ENCODE data around the gene CHTOP. TPM values are rescaled to one million over a fixed set of nuclear protein-coding genes. Genes with fewer than 3 reads are reported as not detected.
A peak's percentile ranks its signal among the peaks of the same experiment; 100 is the strongest.

CHTOP gene
- total and polyA plus RNA-seq, 2 of the 13 experiments (the other 11 are each of a cell fraction or from before 2014, with no cell fraction given), result 38.0 to 51.9 TPM

- TF ChIP-seq, protein P1, sequence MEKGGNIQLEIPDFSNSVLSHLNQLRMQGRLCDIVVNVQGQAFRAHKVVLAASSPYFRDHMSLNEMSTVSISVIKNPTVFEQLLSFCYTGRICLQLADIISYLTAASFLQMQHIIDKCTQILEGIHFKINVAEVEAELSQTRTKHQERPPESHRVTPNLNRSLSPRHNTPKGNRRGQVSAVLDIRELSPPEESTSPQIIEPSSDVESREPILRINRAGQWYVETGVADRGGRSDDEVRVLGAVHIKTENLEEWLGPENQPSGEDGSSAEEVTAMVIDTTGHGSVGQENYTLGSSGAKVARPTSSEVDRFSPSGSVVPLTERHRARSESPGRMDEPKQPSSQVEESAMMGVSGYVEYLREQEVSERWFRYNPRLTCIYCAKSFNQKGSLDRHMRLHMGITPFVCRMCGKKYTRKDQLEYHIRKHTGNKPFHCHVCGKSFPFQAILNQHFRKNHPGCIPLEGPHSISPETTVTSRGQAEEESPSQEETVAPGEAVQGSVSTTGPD (CRISPR knock-in tag; IDR thresholded peaks at IDR 0.05), result 0 out of 2 replicates have a peak, but pooled peaks have one; percentile 18
- TF ChIP-seq ZSCAN22 (CRISPR knock-in tag; IDR thresholded peaks at IDR 0.05) (no peak), ZSCAN30 (CRISPR knock-in tag; IDR thresholded peaks at IDR 0.05) (no peak), ZEB1 (IDR thresholded peaks at IDR 0.05; ENCODE audit: insufficient replicate concordance, low read depth) (no peak), NR2C2 (CRISPR knock-in tag; IDR thresholded peaks at IDR 0.05; ENCODE audit: borderline replicate concordance) (peak; percentile 89), NCOA2 (CRISPR knock-in tag; IDR thresholded peaks at IDR 0.05) (peak; percentile 29; the same call in 1 of the 2 replicates), MLLT10 (CRISPR knock-in tag; IDR thresholded peaks at IDR 0.05) (no peak), FOSL2 (CRISPR knock-in tag; IDR thresholded peaks at IDR 0.05) (peak; percentile 29), ZNF207 (IDR thresholded peaks at IDR 0.05; ENCODE audit: borderline replicate concordance) (no peak), EED (CRISPR knock-in tag; IDR thresholded peaks at IDR 0.05) (no peak), ZNF12 (CRISPR knock-in tag; IDR thresholded peaks at IDR 0.05) (no peak), ASH2L (IDR thresholded peaks at IDR 0.05; ENCODE audit: insufficient read length, low read depth, low read length) (peak; percentile 95), KDM2A (CRISPR knock-in tag; IDR thresholded peaks at IDR 0.05; ENCODE audit: borderline replicate concordance, low read depth) (peak; percentile 62; the same call in 1 of the 2 replicates), ZNF232 (CRISPR knock-in tag; IDR thresholded peaks at IDR 0.05; ENCODE audit: borderline replicate concordance) (peak; percentile 46; the same call in 1 of the 2 replicates), NRL (CRISPR knock-in tag; IDR thresholded peaks at IDR 0.05; ENCODE audit: borderline replicate concordance) (peak; percentile 72; the same call in 1 of the 2 replicates), ZNF432 (CRISPR knock-in tag; IDR thresholded peaks at IDR 0.05; ENCODE audit: borderline replicate concordance) (no peak)
- TF ChIP-seq, protein P2, sequence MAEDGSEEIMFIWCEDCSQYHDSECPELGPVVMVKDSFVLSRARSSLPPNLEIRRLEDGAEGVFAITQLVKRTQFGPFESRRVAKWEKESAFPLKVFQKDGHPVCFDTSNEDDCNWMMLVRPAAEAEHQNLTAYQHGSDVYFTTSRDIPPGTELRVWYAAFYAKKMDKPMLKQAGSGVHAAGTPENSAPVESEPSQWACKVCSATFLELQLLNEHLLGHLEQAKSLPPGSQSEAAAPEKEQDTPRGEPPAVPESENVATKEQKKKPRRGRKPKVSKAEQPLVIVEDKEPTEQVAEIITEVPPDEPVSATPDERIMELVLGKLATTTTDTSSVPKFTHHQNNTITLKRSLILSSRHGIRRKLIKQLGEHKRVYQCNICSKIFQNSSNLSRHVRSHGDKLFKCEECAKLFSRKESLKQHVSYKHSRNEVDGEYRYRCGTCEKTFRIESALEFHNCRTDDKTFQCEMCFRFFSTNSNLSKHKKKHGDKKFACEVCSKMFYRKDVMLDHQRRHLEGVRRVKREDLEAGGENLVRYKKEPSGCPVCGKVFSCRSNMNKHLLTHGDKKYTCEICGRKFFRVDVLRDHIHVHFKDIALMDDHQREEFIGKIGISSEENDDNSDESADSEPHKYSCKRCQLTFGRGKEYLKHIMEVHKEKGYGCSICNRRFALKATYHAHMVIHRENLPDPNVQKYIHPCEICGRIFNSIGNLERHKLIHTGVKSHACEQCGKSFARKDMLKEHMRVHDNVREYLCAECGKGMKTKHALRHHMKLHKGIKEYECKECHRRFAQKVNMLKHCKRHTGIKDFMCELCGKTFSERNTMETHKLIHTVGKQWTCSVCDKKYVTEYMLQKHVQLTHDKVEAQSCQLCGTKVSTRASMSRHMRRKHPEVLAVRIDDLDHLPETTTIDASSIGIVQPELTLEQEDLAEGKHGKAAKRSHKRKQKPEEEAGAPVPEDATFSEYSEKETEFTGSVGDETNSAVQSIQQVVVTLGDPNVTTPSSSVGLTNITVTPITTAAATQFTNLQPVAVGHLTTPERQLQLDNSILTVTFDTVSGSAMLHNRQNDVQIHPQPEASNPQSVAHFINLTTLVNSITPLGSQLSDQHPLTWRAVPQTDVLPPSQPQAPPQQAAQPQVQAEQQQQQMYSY (CRISPR knock-in tag; IDR thresholded peaks at IDR 0.05), result 0 out of 2 replicates have a peak, but pooled peaks have one; percentile 31
- TF ChIP-seq, protein P3, sequence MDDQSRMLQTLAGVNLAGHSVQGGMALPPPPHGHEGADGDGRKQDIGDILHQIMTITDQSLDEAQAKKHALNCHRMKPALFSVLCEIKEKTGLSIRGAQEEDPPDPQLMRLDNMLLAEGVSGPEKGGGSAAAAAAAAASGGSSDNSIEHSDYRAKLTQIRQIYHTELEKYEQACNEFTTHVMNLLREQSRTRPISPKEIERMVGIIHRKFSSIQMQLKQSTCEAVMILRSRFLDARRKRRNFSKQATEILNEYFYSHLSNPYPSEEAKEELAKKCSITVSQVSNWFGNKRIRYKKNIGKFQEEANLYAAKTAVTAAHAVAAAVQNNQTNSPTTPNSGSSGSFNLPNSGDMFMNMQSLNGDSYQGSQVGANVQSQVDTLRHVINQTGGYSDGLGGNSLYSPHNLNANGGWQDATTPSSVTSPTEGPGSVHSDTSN (CRISPR knock-in tag; IDR thresholded peaks at IDR 0.05; ENCODE audit: borderline replicate concordance), result 0 out of 2 replicates have a peak, but pooled peaks have one; percentile 31
- TF ChIP-seq, protein P4, sequence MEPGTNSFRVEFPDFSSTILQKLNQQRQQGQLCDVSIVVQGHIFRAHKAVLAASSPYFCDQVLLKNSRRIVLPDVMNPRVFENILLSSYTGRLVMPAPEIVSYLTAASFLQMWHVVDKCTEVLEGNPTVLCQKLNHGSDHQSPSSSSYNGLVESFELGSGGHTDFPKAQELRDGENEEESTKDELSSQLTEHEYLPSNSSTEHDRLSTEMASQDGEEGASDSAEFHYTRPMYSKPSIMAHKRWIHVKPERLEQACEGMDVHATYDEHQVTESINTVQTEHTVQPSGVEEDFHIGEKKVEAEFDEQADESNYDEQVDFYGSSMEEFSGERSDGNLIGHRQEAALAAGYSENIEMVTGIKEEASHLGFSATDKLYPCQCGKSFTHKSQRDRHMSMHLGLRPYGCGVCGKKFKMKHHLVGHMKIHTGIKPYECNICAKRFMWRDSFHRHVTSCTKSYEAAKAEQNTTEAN (CRISPR knock-in tag; conservative IDR thresholded peaks at IDR 0.05), result peak; percentile 52; the same call in 1 of the 2 replicates
These were observed 24.7 kb downstream of the CHTOP start, which contains the start of gene SNAPIN (continued) for GRCh38 chr1:153658400-153659174.

Measured in HepG2 (cell line).